IPS-20b (cell line): Measurements from ENCODE around the gene MTTP.

Source experiments
- H3K27ac ChIP-seq: one replicate; pipeline ENCODE4 v1.5.1; 2013; ENCODE audit warnings: low read length
- H3K27me3 ChIP-seq: 2 replicates; pipeline ENCODE4 v1.6.1; 2013; ENCODE audit warnings: mild to moderate bottlenecking, low read length, inconsistent platforms; ENCODE audit not compliant: insufficient read depth
- H3K36me3 ChIP-seq: 2 replicates; pipeline ENCODE4 v1.6.1; 2013; ENCODE audit warnings: low read depth, mild to moderate bottlenecking, inconsistent platforms, low read length, moderate library complexity; ENCODE audit not compliant: insufficient read depth
- H3K4me1 ChIP-seq: 2 replicates; pipeline ENCODE4 v1.6.1; 2013; ENCODE audit warnings: mild to moderate bottlenecking, control low read depth, inconsistent platforms, low read length, moderate library complexity; ENCODE audit not compliant: insufficient read depth
- H3K4me3 ChIP-seq: 2 replicates; pipeline ENCODE4 v1.5.1; 2013; ENCODE audit warnings: mild to moderate bottlenecking, low read length, inconsistent platforms
- H3K9ac ChIP-seq: 2 replicates; pipeline ENCODE4 v1.6.1; 2013; ENCODE audit warnings: low read depth, mild to moderate bottlenecking, inconsistent platforms, low read length, moderate library complexity
- H3K9me3 ChIP-seq: 2 replicates; pipeline ENCODE4 v1.6.1; 2013; ENCODE audit warnings: mild to moderate bottlenecking, low read depth, low read length, inconsistent platforms; ENCODE audit not compliant: insufficient read depth

MTTP gene

DNA sequence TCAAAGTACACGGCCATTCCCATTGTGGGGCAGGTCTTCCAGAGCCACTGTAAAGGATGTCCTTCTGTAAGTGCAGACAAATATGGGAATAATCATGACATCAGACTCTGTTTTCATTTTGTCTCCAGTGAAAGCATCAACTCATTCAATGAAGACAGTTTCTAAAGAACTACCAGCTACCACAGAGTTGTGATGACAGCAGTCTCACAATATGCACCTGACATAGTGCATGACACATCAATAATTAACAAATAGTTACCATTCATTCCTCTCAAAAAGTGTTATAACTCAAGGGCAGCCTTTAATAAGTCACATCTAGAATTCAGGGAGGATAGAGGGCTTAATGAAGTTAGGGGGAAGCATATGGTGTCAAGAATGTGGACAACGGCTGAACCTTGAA is 20.2 kb downstream of the MTTP start:
- Histone ChIP-seq H3K4me3 (no peak overlapping the region), H3K27ac (no peak overlapping the region), H3K4me1 (no peaks in the 10 kb centered on the region), H3K36me3 (no peaks in the 10 kb centered on the region), H3K9ac (no peak overlapping the region), H3K9me3 (no peaks in the 10 kb centered on the region), H3K27me3 (no peaks in the 10 kb centered on the region)

DNA sequence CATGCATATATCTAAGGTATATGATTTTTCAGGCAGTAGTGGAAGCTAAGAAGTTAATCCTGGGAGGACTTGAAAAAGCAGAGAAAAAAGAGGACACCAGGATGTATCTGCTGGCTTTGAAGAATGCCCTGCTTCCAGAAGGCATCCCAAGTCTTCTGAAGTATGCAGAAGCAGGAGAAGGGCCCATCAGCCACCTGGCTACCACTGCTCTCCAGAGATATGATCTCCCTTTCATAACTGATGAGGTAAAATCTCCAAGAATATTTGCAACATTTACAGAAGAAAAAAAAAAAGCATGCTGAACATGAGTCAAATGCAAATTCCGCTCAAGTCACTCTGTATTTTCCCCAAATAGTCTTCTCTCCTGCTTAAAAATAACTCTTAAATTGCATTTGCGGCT is 32.1 kb downstream of the MTTP start:
- H3K9ac ChIP-seq: no peak overlapping the region
- H3K4me1 ChIP-seq: no peaks in the 10 kb centered on the region
- H3K27ac ChIP-seq: no peak overlapping the region
- no peak overlapping the region for H3K4me3 ChIP-seq
- no peaks in the 10 kb centered on the region for H3K36me3 ChIP-seq
- H3K9me3 ChIP-seq: no peaks in the 10 kb centered on the region
- H3K27me3 ChIP-seq: no peaks in the 10 kb centered on the region

DNA sequence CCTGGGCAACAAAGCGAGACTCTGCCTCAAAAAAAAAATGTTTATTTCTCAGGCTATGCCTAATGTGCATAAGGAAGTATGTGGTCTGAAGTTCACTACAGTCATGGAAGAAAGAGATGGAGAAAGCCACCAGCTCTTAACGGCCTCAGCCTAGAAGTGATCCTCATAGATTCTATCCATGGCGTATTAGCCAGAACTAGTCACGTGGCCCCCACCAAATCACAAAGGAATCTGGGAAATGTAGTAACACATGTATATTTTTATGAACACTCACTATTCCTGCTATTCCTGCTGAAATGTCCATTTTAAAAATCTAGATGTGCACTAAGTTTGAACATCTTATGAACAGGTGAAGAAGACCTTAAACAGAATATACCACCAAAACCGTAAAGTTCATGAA is 33.8 kb downstream of the MTTP start:
- no peaks in the 10 kb centered on the region for H3K9me3 ChIP-seq
- no peaks in the 10 kb centered on the region for H3K27me3 ChIP-seq
- no peak overlapping the region for H3K4me3 ChIP-seq
- H3K27ac ChIP-seq: no peak overlapping the region
- no peaks in the 10 kb centered on the region for H3K36me3 ChIP-seq
- no peak overlapping the region for H3K9ac ChIP-seq
- no peaks in the 10 kb centered on the region for H3K4me1 ChIP-seq

DNA sequence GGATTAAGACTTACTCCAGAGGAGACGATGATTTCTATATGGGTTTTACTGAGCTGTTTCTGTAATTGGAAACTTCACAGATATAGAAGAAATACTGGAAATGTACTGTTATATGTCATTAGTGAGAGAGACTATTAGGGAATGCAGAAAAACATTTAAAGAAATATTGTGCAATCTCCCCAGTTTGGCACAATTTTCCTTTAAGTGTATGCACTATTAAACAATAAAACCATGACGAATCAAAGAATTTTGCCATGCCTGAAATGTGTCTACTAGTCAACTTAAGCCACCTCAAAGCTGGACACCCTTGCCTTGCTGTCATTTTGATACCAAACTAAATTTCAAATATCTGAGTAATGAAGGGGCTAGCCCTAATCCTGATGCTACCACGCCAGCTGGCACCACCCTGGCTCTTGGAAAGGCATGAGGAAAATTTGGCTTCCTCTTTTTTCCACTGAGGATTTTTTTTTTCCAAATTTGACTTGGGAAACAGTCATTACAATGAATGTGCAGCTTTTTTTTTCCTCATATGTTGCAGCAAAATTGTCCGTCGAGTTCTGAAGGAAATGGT is 36.1 kb downstream of the MTTP start:
- Histone ChIP-seq H3K27me3 (no peaks in the 10 kb centered on the region), H3K4me3 (no peak overlapping the region), H3K27ac (no peak overlapping the region), H3K36me3 (no peaks in the 10 kb centered on the region), H3K9me3 (no peaks in the 10 kb centered on the region), H3K4me1 (no peaks in the 10 kb centered on the region), H3K9ac (no peak overlapping the region)

DNA sequence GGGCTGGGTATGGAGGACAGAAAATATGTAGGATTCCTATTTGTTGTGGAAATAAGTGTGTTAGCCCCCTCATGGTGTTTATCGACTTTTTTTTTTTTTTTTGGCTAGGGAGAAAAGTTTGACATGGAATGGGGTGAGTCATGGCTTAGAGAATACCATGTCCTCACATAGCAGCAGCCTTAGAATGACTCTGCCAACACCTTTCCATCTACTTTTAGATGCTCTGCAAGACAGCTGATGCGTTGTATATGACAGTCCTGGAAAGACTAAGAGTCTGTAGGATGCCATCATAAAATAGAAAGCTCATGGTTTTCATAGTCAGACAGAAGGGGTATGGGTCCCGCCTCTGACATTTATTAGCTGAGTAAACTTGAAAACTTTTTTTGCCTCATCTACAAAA is 37.7 kb downstream of the MTTP start:
- no peak overlapping the region for H3K27ac ChIP-seq
- no peaks in the 10 kb centered on the region for H3K36me3 ChIP-seq
- H3K9ac ChIP-seq: no peak overlapping the region
- H3K4me3 ChIP-seq: no peak overlapping the region
- H3K27me3 ChIP-seq: no peaks in the 10 kb centered on the region
- H3K9me3 ChIP-seq: no peaks in the 10 kb centered on the region
- no peaks in the 10 kb centered on the region for H3K4me1 ChIP-seq

DNA sequence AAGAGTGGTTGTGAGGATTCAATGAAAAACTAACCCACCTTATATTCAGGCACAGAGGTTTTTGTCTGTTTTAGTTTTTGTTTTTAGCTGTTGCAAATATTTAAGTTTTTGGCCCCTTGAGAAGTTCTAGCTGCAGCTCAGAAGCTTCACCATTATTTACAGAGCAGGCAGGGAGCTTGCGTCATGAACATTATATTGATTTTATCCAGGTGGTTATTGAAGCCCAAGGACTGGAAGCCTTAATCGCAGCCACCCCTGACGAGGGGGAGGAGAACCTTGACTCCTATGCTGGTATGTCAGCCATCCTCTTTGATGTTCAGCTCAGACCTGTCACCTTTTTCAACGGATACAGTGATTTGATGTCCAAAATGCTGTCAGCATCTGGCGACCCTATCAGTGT is 38.1 kb downstream of the MTTP start:
- no peak overlapping the region for H3K27ac ChIP-seq
- no peak overlapping the region for H3K9ac ChIP-seq
- no peak overlapping the region for H3K4me3 ChIP-seq
- no peaks in the 10 kb centered on the region for H3K36me3 ChIP-seq
- H3K9me3 ChIP-seq: no peaks in the 10 kb centered on the region
- H3K27me3 ChIP-seq: no peaks in the 10 kb centered on the region
- no peaks in the 10 kb centered on the region for H3K4me1 ChIP-seq

DNA sequence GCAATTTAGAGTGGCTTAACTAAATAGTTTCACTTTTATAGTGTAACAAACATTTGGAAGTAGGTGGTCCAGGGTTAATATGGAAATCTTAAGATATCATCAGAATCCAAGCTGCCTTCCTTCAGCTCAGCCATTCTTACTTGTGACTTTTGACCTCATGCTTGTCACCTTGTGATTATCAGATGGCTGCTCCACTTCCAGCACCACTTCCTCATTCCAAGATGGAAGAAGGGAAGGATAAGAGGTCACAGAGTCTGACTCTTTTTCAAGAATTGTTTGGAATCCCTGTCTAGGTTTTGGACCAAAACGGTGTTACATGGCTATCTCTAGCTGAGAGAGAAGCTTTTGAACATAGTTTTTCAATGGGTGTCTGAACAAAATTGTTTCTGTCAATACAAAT is 39.9 kb downstream of the MTTP start:
- H3K9ac ChIP-seq: no peak overlapping the region
- H3K27me3 ChIP-seq: no peaks in the 10 kb centered on the region
- no peaks in the 10 kb centered on the region for H3K4me1 ChIP-seq
- no peak overlapping the region for H3K4me3 ChIP-seq
- no peaks in the 10 kb centered on the region for H3K9me3 ChIP-seq
- H3K36me3 ChIP-seq: no peaks in the 10 kb centered on the region
- H3K27ac ChIP-seq: no peak overlapping the region

DNA sequence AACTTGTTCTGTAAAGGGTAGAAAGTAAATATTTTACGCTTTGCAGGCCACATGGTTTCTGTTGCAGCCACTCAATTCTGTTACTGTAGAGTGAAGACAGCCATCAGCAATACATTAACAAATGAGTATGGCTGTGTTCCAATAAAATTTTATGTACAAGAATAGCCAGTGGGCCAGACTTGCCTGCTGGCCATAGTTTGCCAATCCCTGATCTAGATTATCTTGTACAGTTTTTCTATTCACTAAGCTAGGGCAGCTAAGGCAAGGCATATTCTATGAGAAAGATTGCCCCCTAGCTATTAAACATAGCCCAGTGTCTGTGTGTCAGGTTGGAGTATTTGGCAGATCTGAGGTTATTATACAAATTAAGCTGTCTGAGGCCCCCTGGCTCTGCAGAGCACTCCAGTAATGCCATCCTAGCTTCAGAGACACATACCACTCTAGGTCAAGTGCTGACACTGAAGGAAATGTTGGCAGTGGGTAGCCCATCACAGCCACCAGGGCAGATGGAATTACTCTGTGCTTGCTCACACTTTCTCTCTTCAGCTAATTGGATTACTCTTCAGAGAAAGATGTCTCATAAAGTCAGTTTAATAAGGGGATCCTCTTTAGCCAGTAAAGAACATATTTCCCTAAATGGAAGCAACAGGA is 40.7 kb downstream of the MTTP start:
- Histone ChIP-seq H3K27ac (no peak overlapping the region), H3K36me3 (no peaks in the 10 kb centered on the region), H3K9me3 (no peaks in the 10 kb centered on the region), H3K4me3 (no peak overlapping the region), H3K9ac (no peak overlapping the region), H3K4me1 (no peaks in the 10 kb centered on the region), H3K27me3 (no peaks in the 10 kb centered on the region)

DNA sequence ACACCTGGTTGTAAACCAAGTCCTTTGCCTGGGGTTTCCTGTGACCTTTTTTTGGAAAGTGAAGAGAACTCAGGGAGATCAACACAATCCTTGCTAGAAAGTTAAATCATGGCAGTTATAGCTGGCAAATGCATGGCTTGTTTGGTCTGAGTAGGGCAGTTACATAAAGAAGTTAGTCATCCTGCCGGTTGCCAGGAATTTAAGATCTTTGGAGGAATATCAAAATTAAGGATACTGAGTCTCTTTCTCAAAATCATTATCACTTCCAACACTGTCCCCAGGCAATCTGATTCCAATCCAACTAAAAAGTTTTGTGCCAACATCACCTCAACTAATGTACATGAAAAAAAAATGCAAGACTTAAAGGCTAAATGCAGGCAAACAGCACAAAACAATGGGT is 42.8 kb downstream of the MTTP start:
- Histone ChIP-seq H3K27me3 (no peaks in the 10 kb centered on the region), H3K4me1 (peaks cover 2% of the 10 kb centered on the region; the same call in 1 of the 2 replicates), H3K36me3 (no peaks in the 10 kb centered on the region), H3K9ac (no peak overlapping the region), H3K27ac (no peak overlapping the region), H3K9me3 (no peaks in the 10 kb centered on the region), H3K4me3 (no peak overlapping the region)

DNA sequence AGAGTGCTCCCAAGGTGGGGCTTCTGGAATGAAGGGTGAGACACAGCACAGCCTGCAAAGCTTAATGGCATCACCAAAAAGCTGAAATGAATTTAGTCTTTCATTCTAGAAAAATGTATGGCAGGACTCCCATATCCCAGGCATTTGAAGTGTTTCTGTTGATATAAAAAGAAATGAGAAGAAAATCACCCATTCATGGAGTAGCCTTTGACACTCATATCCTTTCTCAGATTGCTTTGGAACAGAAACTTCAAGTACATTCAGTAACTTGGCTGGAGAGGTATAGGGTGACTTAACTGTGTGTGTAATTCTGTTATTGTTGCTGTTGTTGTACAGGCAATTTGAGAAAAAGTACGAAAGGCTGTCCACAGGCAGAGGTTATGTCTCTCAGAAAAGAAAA is 47.7 kb downstream of the MTTP start:
- no peak overlapping the region for H3K9ac ChIP-seq
- H3K4me1 ChIP-seq: peaks cover 7% of the 10 kb centered on the region; the same call in 1 of the 2 replicates
- no peaks in the 10 kb centered on the region for H3K9me3 ChIP-seq
- no peak overlapping the region for H3K27ac ChIP-seq
- H3K27me3 ChIP-seq: no peaks in the 10 kb centered on the region
- H3K4me3 ChIP-seq: no peak overlapping the region
- no peaks in the 10 kb centered on the region for H3K36me3 ChIP-seq

DNA sequence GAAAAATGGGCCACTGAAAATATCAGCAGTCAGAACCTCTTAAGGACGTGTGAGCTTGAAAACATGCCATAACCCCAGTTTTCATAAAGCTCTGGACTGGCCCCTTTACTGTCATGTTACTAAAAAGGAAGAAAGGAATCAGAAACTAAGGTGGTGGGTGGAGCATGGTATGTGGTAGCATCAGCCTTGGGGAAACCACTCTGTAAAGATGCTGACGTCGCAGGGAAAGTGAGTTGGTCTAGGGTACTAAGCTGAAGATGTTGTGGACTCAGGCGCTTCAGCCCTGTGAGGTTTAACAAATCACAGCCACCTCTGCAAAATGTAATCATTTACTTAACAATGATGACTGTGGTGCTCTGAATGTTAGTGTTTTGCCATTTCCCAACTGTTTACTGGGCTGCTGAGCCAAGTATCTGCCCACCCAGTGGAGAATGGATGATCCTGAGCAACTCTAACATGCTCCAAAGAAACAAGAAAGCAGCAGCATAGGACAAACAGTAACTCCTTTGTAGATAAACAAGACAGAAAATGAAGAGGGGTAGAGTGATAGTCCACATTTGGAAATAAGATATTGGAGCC is 49.6 kb downstream of the MTTP start:
- Histone ChIP-seq H3K36me3 (no peaks in the 10 kb centered on the region), H3K27me3 (no peaks in the 10 kb centered on the region), H3K4me1 (peaks cover 7% of the 10 kb centered on the region; the same call in 1 of the 2 replicates), H3K9me3 (no peaks in the 10 kb centered on the region), H3K9ac (no peak overlapping the region), H3K27ac (no peak overlapping the region), H3K4me3 (no peak overlapping the region)

DNA sequence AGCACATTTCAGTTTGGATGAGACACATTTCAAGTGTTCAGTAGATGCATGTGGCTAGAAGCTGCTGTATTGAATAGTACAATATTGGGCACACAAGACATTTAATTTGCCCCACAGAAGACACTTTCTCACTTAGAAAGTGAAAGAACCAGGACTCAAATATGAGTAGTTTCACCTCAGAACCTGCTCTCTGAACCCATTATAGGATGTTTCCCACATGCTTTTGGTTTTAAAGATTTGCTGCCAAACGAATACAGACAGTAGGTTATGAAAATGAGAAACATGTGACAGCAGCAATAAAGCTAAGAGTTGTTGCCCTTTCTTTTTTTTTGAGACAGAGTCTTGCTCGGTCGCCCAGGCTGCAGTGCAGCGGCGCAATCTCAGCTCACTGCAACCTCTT is 50.7 kb downstream of the MTTP start:
- no peaks in the 10 kb centered on the region for H3K27me3 ChIP-seq
- no peaks in the 10 kb centered on the region for H3K9me3 ChIP-seq
- H3K4me1 ChIP-seq: peaks cover 7% of the 10 kb centered on the region; the same call in 1 of the 2 replicates
- H3K27ac ChIP-seq: no peak overlapping the region
- no peak overlapping the region for H3K9ac ChIP-seq
- H3K36me3 ChIP-seq: no peaks in the 10 kb centered on the region
- H3K4me3 ChIP-seq: no peak overlapping the region
